Activated CD4-positive, alpha-beta T cell treated with anti-CD3 and anti-CD28 coated beads, Interleukin-2, Interleukin-6, amounts not matched to agents 100 ng/mL and 50 ng/mL, durations not matched to agents 16 hours and 8 hours (primary cell): Measurements from ENCODE around the gene NOC3L.

Source experiments
- DNase-seq: peaks from one replicate; pipeline ENCODE4 v3.0.0-alpha.2; 2020

Gene NOC3L

DNA sequence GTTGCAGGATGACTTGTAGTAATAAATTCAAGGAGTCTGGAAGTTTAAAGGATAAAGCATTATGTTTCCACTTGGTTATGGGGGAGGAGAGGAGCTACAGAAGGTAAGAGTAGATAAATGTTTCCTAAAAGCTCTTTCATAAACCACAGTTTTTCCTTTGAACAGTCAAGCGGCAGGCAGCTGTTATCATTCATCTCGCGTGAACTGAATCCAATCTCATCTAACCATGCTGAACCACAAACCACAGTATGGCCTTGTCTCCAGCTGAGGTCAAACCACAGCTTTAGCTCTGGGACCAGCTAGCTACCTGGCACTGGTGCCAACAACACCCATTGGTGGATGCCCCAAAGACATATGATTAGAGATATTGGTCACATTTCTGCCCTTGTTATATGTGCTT lies 63.3 kb downstream of the NOC3L start:
- DNase-seq, result peak; percentile 69

DNA sequence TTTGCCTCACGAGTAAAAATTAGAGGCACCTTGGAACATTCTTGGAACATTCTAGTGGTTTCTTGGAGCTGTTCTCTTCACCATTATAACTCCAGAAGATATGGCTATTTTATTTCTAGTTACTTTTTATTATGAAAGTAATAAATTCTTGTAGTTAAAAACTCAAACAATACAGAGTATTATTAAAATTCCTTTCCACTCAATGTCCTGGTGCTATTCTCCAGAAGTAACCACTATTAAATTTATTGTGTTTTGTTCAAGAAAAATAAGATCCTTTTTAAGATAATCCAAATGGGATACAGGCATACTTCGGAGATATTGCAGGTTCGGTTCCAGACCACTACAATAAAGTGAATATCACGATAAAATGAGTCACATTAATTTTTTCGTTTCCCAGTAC lies 68.6 kb downstream of the NOC3L start:
- DNase-seq, result no peak

DNA sequence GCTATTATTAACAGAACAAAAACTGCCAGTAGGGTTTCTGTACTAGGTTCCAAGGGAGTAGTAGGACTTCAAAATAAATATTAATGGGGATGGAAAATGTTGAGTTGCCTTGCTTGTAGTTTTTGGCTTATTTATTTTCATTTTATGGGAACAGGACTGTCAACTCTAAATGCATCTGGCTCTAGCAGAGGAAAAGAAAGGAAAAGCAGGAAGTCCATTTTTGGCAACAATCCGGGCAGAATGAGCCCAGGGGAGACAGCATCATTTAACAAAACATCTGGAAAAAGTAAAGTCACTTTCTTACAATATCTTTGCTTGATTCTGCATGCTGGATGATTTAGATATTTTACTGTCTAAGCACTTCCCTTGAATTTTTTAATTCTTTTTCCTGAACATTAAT lies 69.4 kb downstream of the NOC3L start:
- DNase-seq, result no peak

DNA sequence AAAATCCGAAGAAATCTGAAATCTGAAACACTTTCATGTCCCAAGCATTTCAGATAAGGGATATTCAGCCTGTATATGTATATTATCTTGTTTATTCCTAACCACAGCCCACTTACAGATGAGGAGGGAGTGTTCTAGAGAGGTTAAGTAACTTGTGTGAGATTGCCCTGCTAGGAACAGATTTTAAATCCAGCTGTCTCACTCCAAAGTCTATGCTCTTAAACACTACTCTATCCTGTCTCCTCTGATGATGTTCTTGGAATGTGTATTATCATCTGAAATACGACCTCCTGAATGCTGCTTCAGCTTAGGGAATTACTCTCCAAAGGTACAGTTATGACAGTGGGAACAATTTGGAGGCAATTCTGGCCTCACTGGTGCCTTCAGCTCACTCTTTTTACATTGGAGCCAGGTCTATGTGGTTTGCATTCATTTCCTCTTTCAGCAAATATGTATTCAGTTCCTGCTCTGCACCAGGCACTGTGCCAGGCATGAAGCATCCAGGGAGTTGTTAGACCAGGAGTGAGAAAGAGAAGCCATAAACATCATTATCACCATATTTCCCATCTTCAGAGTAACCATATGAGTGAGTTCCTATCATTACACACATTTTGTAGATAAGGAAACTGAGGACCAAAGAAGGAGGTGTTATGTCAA lies 70.2 kb downstream of the NOC3L start:
- no peak for DNase-seq

DNA sequence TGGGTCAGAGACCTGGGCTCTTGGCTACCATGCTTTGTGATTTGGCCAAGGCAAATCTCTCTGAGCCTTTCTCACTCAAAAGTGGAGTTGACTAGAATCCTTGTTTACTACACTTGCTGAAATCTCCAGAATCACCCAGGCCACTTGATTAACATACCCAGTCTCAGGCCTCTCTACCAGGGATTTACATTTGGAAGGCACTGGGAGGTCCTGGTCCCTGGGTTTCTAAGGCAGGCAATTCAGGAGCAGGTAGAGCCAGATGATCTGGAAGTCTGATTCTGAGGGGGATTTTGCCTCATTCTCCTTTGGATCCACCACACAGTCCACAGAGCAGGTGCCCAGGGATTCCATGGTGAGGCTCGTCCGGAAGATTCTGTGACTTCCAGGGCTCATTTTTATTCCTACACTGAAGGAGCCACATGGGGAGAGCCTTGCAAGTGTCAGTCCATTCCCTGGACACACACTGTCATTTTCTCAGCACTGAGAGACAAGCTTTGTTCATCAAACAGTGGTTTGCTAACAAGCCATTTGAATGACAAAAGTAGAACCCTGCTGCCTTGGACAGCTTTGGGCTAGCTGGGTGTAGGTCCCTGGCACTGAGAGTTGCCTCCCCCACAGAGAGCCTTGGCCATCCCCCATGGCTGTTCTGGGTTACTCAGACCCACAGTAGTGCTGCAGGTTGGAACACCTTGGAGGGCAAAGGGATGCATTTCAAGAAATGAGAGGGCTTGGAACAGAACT lies 74.2 kb downstream of the NOC3L start:
- no peak for DNase-seq

DNA sequence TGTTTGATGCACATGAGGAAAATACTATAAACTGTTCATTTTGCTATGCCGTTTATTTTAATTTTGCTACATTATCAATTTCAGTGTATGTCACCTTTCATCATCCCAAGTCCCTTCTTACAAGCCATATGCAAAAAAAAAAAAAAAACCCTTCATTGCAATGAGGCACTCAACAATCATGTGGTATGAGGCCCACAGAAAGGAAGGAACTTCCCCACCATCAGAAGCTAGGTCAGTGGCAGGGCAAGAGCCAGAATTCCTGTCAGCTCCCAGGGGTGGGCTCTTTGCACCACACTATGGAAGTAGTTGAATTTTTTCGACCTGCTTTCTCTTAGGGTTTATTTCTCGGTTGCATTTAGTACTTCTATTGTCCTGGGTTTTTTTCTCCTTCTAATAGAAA lies 75.4 kb downstream of the NOC3L start:
- no peak for DNase-seq

DNA sequence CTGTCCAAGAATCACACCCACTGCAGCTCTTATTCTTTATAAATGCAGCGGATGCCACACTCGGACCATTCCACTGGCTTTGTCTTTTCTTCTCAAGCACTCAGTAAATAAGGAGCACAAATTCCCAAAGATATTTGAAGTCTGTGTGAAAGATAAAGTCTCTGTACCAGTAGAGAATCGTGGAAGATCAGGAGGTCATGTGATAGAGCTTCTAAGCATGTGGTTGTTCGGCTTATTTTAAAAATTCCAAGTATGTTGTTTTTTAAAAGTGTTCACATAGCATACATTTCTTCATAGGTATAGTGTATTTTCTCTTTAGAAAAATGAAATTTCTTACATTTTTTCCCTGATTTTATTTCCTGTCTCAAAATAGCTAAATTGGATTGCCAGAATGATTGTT lies 75.8 kb downstream of the NOC3L start:
- DNase-seq, result no peak

DNA sequence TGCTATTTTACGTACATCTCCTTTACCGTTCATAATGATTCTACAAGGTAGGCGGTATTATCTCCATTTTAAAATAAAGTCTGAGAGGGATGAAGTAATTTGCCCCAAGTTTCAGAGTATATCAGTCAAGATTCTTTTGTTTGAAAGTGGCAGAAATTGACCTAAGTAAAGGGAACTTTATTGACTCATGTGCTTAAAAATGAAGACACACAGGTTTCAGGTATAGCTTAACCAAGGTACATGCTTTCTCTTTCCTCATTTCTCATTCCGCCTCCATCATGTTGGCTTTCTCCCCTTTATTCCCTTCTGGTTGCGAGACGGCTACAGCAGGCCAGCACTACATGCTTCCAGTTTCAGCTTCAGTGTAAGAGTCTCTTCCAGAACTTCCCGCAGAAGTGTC lies 77.5 kb downstream of the NOC3L start:
- no peak for DNase-seq
